ENCODE results near the gene RASSF10. TPM values are rescaled to one million over a fixed set of nuclear protein-coding genes. Genes with fewer than 3 reads are reported as not detected.

RASSF10 gene
- total RNA-seq, 3 donors from 2014 or later, result 0.57 to 0.67 (median 0.63) TPM

DNA sequence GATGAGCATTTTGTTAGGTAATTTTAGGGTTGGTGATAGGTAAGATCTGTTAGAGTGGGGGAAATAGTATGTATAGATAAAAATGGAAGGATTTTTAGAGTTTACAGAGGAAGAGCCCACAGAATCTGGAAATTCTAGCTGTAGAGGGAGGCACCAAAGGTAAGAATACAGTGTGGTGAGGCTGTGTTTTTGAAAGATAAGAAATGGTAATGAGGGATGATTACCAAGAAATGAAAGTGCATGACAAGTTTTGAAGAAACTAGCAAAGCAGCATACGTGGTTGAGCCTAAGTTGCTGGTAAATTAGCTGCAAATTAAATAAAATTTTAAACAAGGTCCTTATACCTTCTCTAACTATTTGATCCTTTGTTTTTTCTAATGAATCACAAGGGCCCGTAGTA, 14.6 kb upstream of the RASSF10 start:
- DNase-seq, result no peak
- Histone ChIP-seq H3K36me3 (ENCODE audit: low read depth) (no peaks in the 10 kb centered on the region), H3K9me3 (no peaks in the 10 kb centered on the region), H3K4me1 (ENCODE audit: low read depth) (no peaks in the 10 kb centered on the region), H3K4me3 (no peak overlapping the region)
- intact Hi-C loops (cut with DNase I, micrococcal nuclease), result no loop called here
- ATAC-seq, result no peak
- TF ChIP-seq, protein P1, sequence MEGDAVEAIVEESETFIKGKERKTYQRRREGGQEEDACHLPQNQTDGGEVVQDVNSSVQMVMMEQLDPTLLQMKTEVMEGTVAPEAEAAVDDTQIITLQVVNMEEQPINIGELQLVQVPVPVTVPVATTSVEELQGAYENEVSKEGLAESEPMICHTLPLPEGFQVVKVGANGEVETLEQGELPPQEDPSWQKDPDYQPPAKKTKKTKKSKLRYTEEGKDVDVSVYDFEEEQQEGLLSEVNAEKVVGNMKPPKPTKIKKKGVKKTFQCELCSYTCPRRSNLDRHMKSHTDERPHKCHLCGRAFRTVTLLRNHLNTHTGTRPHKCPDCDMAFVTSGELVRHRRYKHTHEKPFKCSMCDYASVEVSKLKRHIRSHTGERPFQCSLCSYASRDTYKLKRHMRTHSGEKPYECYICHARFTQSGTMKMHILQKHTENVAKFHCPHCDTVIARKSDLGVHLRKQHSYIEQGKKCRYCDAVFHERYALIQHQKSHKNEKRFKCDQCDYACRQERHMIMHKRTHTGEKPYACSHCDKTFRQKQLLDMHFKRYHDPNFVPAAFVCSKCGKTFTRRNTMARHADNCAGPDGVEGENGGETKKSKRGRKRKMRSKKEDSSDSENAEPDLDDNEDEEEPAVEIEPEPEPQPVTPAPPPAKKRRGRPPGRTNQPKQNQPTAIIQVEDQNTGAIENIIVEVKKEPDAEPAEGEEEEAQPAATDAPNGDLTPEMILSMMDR (IDR thresholded peaks at IDR 0.05), result no peak

DNA sequence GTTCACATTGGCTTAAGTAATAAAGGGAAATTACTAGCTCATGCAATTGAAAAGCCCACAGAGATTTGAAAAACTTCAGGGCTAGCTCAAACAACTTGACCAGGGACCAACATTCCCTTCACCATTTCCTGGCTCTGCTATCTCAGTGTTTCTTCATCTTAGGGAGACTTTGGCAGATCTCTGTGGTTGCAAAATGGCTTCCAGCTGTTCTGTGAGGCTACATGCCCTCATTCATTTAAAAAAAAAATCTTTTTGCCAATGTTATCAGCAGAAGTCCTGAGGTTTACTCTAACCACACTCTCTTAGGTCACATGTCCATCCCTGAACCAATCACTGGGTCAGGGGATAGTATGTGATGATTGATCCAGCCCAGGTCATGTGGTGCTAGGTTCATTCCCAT, 13.9 kb upstream of the RASSF10 start:
- DNase-seq (no peak), ATAC-seq (no peak)
- intact Hi-C loops (cut with DNase I, micrococcal nuclease), result no loop called here
- Histone ChIP-seq H3K4me1 (ENCODE audit: low read depth) (no peaks in the 10 kb centered on the region), H3K36me3 (ENCODE audit: low read depth) (no peaks in the 10 kb centered on the region), H3K9me3 (no peaks in the 10 kb centered on the region), H3K4me3 (no peak overlapping the region)
- TF ChIP-seq, protein P1 (IDR thresholded peaks at IDR 0.05), result no peak

DNA sequence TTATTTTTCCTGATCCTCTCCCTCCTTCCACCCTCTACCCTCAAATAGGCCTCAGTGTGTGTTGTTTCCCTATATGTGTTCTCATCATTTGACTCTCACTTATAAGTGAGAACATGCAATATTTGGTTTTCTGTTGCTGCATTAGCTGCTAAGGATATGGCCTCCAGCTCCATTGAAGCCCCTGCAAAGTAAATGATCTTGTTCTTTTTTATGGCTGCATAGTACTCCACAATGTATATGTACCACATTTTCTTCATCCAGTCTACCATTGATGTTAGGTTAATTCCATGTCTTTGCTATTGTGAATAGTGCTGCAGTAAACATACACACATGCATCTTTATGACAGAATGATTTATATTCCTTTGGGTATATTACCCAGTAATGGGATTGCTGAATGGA, 13.3 kb upstream of the RASSF10 start:
- DNase-seq, result no peak
- ATAC-seq, result no peak
- Histone ChIP-seq H3K4me1 (ENCODE audit: low read depth) (no peaks in the 10 kb centered on the region), H3K4me3 (no peak overlapping the region), H3K36me3 (ENCODE audit: low read depth) (no peaks in the 10 kb centered on the region), H3K9me3 (no peaks in the 10 kb centered on the region)
- intact Hi-C loops (cut with DNase I, micrococcal nuclease), result no loop called here
- TF ChIP-seq, protein P1 (IDR thresholded peaks at IDR 0.05), result no peak

DNA sequence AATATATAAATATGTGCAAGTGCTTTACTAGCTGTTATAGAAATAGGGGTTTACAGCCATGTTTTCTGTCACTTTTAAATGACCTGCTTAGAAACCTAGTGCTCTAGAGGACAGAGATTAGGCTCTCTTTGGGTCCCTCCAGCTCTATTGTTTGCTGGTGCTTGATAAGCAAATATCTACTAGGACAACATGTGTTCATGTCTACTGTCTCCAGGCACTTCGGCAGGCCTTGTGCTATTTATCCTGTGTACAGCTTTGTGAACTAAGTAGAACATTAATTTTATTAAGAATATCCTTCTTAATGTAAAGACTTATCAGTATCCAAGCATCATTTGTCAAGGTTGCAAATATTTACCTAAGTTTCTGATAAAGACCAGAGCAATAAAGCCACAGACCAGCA, 11.9 kb upstream of the RASSF10 start:
- ATAC-seq (no peak), DNase-seq (no peak)
- Histone ChIP-seq H3K9me3 (no peaks in the 10 kb centered on the region), H3K4me3 (no peak overlapping the region), H3K4me1 (ENCODE audit: low read depth) (no peaks in the 10 kb centered on the region), H3K36me3 (ENCODE audit: low read depth) (no peaks in the 10 kb centered on the region)
- TF ChIP-seq, protein P1 (IDR thresholded peaks at IDR 0.05), result no peak
- intact Hi-C loops (cut with DNase I, micrococcal nuclease), result no loop called here

DNA sequence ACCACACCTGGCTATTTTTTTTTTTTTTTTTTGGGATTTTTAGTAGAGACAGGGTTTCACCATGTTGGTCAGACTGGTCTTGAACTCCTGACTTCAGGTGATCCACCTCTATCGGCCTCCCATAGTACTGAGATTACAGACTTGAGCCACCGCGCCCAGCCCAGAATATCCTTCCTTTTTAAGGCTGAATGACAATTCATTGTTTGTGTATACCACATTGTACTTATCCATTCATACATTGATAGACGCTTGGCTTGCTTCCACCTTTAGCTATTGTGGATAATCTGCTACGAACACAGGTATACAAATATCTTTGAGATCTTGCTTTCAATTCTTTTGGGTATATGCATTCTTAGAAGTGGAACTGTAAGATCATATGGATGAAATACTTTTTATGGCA, 10.8 kb upstream of the RASSF10 start:
- Histone ChIP-seq H3K4me1 (ENCODE audit: low read depth) (no peaks in the 10 kb centered on the region), H3K36me3 (ENCODE audit: low read depth) (no peaks in the 10 kb centered on the region), H3K4me3 (no peak overlapping the region), H3K9me3 (no peaks in the 10 kb centered on the region)
- TF ChIP-seq, protein P1 (IDR thresholded peaks at IDR 0.05), result no peak
- DNase-seq, result no peak
- ATAC-seq, result peak; percentile 35
- intact Hi-C loops (cut with DNase I, micrococcal nuclease), result no loop called here

DNA sequence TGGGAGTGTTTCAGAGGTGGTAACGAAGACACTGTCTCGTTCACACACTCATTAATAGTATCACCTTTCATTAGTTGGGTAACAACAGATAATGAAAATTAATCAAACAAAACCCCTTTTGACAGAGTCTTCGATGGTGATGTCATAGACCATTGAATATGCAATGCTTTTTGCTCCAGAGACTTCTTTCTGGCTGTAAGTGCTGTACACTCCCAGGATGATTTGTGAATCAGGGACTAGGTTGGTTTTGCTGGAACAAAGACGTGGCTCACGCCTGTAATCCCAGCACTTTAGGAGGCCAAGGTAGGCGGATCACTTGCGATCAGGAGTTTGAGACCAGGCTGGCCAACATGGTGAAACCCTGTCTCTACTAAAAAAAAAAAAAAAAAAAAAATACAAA, 9.5 kb upstream of the RASSF10 start:
- Histone ChIP-seq H3K9me3 (no peaks in the 10 kb centered on the region), H3K4me1 (ENCODE audit: low read depth) (no peaks in the 10 kb centered on the region), H3K4me3 (no peak overlapping the region), H3K36me3 (ENCODE audit: low read depth) (no peaks in the 10 kb centered on the region)
- DNase-seq, result no peak
- ATAC-seq, result no peak
- intact Hi-C loops (cut with DNase I, micrococcal nuclease), result no loop called here
- TF ChIP-seq, protein P1 (IDR thresholded peaks at IDR 0.05), result no peak

Measured in mucosa of descending colon (tissue), 3 donors.